HEK293 (cell line): ENCODE results near the gene PTPRN2.

ENCODE experiments used
- CTCF ChIA-PET: fragments of 350-600 bp; formaldehyde crosslinking; extraction: SDS; loops from one replicate; lab custom pipeline; 2021; ENCODE audit warnings: antibody characterized with exemption; lab: Yijun Ruan, JAX
- POLR2A ChIA-PET: fragments of 300-600 bp; formaldehyde crosslinking; extraction: SDS; loops from one replicate; lab custom pipeline; 2020; ENCODE audit warnings: antibody characterized with exemption, inconsistent platforms; lab: Yijun Ruan, JAX
- H3K27ac ChIP-seq: fragments of 200-500 bp; sonication (Bioruptor generic); 2 replicates; pipeline ENCODE4 v1.5.1; 2014; ENCODE audit warnings: low read depth, low read length, control low read depth, inconsistent platforms; ENCODE audit errors: extremely low read depth
- H3K36me3 ChIP-seq, 2 experiments: fragments of 200-500 bp in 1 of 2; sonication (Bioruptor generic) in 1 of 2; 1 replicate in 1 of 2; 2 replicates in 1 of 2; pipeline ENCODE4 v1.5.1; 2014 to 2017; ENCODE audit warnings: inconsistent platforms in 2 of 2, low read length in 2 of 2; ENCODE audit not compliant: control insufficient read depth in 2 of 2, insufficient read depth in 1 of 2
- H3K4me1 ChIP-seq: fragments of 200-500 bp; sonication (Bioruptor generic); 2 replicates; pipeline ENCODE4 v1.5.1; 2014; ENCODE audit warnings: mild to moderate bottlenecking, low read length, inconsistent platforms; ENCODE audit not compliant: control insufficient read depth, insufficient read depth
- H3K4me3 ChIP-seq: 2 replicates; pipeline ENCODE4 v1.5.1; 2011; ENCODE audit warnings: low read depth, mild to moderate bottlenecking, control low read depth, low read length, moderate library complexity
- H3K9me3 ChIP-seq: fragments of 200-500 bp; sonication (Bioruptor generic); 2 replicates; pipeline ENCODE4 v1.5.1; 2014; ENCODE audit warnings: low read depth, low read length, inconsistent platforms; ENCODE audit not compliant: control insufficient read depth, insufficient read depth
- GLI4 ChIP-seq: fragments of 450-650 bp; formaldehyde crosslinking; IDR thresholded peaks from 2 replicates; pipeline ENCODE4 v1.5.1; 2016; ENCODE audit warnings: missing biosample characterization, missing genetic modification characterization
- IKZF3 ChIP-seq: fragments of 450-650 bp; IDR thresholded peaks from 2 replicates; pipeline ENCODE4 v1.5.0; 2018; ENCODE audit warnings: missing biosample characterization, mild to moderate bottlenecking, missing genetic modification characterization, moderate library complexity
- KLF9 ChIP-seq: fragments of 450-650 bp; formaldehyde crosslinking; IDR thresholded peaks from 2 replicates; pipeline ENCODE4 v1.5.1; 2016; ENCODE audit warnings: missing biosample characterization, missing genetic modification characterization, low read depth
- MEIS1 ChIP-seq: sonication (generic); formaldehyde crosslinking; IDR thresholded peaks from 2 replicates; pipeline ENCODE4 v1.8.1; 2022; ENCODE audit warnings: missing genetic modification reagents, mild to moderate bottlenecking, borderline replicate concordance
- SALL2 ChIP-seq: fragments of 450-650 bp; formaldehyde crosslinking; IDR thresholded peaks from 2 replicates; pipeline ENCODE4 v1.5.0; 2017; ENCODE audit warnings: missing biosample characterization, mild to moderate bottlenecking, missing genetic modification characterization, borderline replicate concordance
- SP2 ChIP-seq: fragments of 450-650 bp; formaldehyde crosslinking; IDR thresholded peaks from 2 replicates; pipeline ENCODE4 v1.5.1; 2016; ENCODE audit warnings: missing biosample characterization, missing genetic modification characterization
- TCF7L2 ChIP-seq: IDR thresholded peaks from 2 replicates; pipeline ENCODE4 v1.6.1; 2011; ENCODE audit warnings: low read depth, mild to moderate bottlenecking, inconsistent platforms, low read length, moderate library complexity, borderline replicate concordance
- ZBTB1 ChIP-seq: fragments of 450-650 bp; formaldehyde crosslinking; IDR thresholded peaks from 2 replicates; pipeline ENCODE4 v1.5.1; 2016; ENCODE audit warnings: missing biosample characterization, missing genetic modification characterization
- ZBTB21 ChIP-seq: fragments of 450-650 bp; formaldehyde crosslinking; IDR thresholded peaks from 2 replicates; pipeline ENCODE4 v1.5.1; 2017; ENCODE audit warnings: missing biosample characterization, missing genetic modification characterization
- ZIC2 ChIP-seq: fragments of 450-650 bp; formaldehyde crosslinking; IDR thresholded peaks from 2 replicates; pipeline ENCODE4 v1.5.1; 2016; ENCODE audit warnings: missing biosample characterization, missing genetic modification characterization
- ZNF140 ChIP-seq: fragments of 450-650 bp; formaldehyde crosslinking; IDR thresholded peaks from 2 replicates; pipeline ENCODE4 v1.5.1; 2016; ENCODE audit warnings: missing biosample characterization, missing genetic modification characterization
- ZNF16 ChIP-seq: fragments of 450-650 bp; formaldehyde crosslinking; IDR thresholded peaks from 2 replicates; pipeline ENCODE4 v1.5.1; 2016; ENCODE audit warnings: low read depth, missing biosample characterization, missing genetic modification characterization
- ZNF311 ChIP-seq: fragments of 450-650 bp; formaldehyde crosslinking; IDR thresholded peaks from 2 replicates; pipeline ENCODE4 v1.5.1; 2017; ENCODE audit warnings: missing biosample characterization, missing genetic modification characterization, borderline replicate concordance
- TF ChIP-seq, protein P1 (sequence below): fragments of 450-650 bp; formaldehyde crosslinking; IDR thresholded peaks from 2 replicates; pipeline ENCODE4 v1.5.1; 2016; ENCODE audit warnings: missing biosample characterization, missing genetic modification characterization, low read depth
- TF ChIP-seq, protein P2 (sequence below): fragments of 450-650 bp; formaldehyde crosslinking; IDR thresholded peaks from 2 replicates; pipeline ENCODE4 v1.5.1; 2016; ENCODE audit warnings: missing biosample characterization, missing genetic modification characterization, borderline replicate concordance
- TF ChIP-seq, protein P3 (sequence below): fragments of 450-650 bp; formaldehyde crosslinking; IDR thresholded peaks from 2 replicates; pipeline ENCODE4 v1.5.1; 2016; ENCODE audit warnings: missing biosample characterization, missing genetic modification characterization
- TF ChIP-seq, protein P4 (sequence below): fragments of 450-650 bp; formaldehyde crosslinking; IDR thresholded peaks from 2 replicates; pipeline ENCODE4 v1.5.1; 2017; ENCODE audit warnings: missing biosample characterization, missing genetic modification characterization
- TF ChIP-seq, protein P5 (sequence below): fragments of 450-650 bp; formaldehyde crosslinking; IDR thresholded peaks from 2 replicates; pipeline ENCODE4 v1.5.1; 2016; ENCODE audit warnings: missing biosample characterization, missing genetic modification characterization
- TF ChIP-seq, protein P6 (sequence below): fragments of 450-650 bp; formaldehyde crosslinking; IDR thresholded peaks from 2 replicates; pipeline ENCODE4 v1.5.1; 2016; ENCODE audit warnings: missing biosample characterization, missing genetic modification characterization
- TF ChIP-seq, protein P7 (sequence below): fragments of 450-650 bp; formaldehyde crosslinking; IDR thresholded peaks from 2 replicates; pipeline ENCODE4 v1.5.1; 2016; ENCODE audit warnings: missing biosample characterization, missing genetic modification characterization, borderline replicate concordance

Gene PTPRN2

DNA sequence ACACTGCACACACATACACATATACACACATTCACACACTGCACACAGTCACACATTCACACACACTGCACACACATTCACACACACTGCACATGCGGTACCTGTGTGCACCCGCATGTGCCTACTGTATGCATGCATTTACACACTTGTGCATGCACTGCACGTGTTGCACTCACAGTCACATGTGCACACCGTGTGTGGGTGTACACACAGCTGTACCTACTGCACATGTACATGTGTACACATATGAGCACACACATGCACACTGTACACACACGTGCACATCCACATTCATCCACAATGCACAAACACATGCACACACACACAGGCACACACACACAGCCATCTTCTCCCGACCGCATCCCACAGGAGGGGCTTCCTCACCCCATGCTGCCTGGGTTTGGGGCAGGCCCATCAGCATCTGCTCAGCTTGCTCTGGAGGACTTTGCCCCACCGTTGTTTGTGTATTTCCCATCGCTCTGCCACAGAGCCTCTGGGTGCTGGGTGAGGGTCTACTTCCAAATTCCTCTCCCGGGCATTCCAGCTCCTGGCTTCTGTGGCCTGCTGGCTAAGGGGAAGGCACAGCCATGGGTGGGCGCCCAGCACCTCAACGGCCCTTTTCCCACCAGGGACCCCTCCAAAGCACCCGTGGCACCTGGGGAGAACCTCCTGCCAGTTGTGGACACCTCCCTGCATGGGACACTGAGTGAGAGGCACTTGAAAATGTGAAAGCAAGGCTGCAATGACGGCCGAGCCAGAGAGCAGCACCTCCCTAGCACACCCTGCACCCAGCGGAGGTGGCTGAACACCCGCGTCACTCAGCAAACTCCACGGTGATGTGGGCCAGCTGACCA, 324.3 kb downstream of the PTPRN2 start:
- POLR2A ChIA-PET, result no interaction called here
- H3K36me3 ChIP-seq, result no peaks in the 10 kb centered on the region
- no peak overlapping the region for H3K4me3 ChIP-seq
- CTCF ChIA-PET, result no interaction called here
- TF ChIP-seq TCF7L2 (no peak), ZNF140 (no peak), ZNF16 (no peak), KLF9 (tag by site-specific recombination) (no peak), ZIC2 (tag by site-specific recombination) (no peak), ZBTB21 (tag by site-specific recombination) (no peak), MEIS1 (CRISPR knock-in tag) (no peak), IKZF3 (no peak)
- TF ChIP-seq, protein P1, sequence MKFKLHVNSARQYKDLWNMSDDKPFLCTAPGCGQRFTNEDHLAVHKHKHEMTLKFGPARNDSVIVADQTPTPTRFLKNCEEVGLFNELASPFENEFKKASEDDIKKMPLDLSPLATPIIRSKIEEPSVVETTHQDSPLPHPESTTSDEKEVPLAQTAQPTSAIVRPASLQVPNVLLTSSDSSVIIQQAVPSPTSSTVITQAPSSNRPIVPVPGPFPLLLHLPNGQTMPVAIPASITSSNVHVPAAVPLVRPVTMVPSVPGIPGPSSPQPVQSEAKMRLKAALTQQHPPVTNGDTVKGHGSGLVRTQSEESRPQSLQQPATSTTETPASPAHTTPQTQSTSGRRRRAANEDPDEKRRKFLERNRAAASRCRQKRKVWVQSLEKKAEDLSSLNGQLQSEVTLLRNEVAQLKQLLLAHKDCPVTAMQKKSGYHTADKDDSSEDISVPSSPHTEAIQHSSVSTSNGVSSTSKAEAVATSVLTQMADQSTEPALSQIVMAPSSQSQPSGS (tag by site-specific recombination), result no peak
- TF ChIP-seq, protein P2, sequence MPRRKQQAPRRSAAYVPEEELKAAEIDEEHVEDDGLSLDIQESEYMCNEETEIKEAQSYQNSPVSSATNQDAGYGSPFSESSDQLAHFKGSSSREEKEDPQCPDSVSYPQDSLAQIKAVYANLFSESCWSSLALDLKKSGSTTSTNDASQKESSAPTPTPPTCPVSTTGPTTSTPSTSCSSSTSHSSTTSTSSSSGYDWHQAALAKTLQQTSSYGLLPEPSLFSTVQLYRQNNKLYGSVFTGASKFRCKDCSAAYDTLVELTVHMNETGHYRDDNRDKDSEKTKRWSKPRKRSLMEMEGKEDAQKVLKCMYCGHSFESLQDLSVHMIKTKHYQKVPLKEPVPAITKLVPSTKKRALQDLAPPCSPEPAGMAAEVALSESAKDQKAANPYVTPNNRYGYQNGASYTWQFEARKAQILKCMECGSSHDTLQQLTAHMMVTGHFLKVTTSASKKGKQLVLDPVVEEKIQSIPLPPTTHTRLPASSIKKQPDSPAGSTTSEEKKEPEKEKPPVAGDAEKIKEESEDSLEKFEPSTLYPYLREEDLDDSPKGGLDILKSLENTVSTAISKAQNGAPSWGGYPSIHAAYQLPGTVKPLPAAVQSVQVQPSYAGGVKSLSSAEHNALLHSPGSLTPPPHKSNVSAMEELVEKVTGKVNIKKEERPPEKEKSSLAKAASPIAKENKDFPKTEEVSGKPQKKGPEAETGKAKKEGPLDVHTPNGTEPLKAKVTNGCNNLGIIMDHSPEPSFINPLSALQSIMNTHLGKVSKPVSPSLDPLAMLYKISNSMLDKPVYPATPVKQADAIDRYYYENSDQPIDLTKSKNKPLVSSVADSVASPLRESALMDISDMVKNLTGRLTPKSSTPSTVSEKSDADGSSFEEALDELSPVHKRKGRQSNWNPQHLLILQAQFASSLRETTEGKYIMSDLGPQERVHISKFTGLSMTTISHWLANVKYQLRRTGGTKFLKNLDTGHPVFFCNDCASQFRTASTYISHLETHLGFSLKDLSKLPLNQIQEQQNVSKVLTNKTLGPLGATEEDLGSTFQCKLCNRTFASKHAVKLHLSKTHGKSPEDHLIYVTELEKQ (tag by site-specific recombination), result no peak
- TF ChIP-seq, protein P3, sequence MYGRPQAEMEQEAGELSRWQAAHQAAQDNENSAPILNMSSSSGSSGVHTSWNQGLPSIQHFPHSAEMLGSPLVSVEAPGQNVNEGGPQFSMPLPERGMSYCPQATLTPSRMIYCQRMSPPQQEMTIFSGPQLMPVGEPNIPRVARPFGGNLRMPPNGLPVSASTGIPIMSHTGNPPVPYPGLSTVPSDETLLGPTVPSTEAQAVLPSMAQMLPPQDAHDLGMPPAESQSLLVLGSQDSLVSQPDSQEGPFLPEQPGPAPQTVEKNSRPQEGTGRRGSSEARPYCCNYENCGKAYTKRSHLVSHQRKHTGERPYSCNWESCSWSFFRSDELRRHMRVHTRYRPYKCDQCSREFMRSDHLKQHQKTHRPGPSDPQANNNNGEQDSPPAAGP (tag by site-specific recombination), result no peak
- no peaks in the 10 kb centered on the region for H3K4me1 ChIP-seq
- no peak overlapping the region for H3K27ac ChIP-seq
- no peaks in the 10 kb centered on the region for H3K9me3 ChIP-seq

DNA sequence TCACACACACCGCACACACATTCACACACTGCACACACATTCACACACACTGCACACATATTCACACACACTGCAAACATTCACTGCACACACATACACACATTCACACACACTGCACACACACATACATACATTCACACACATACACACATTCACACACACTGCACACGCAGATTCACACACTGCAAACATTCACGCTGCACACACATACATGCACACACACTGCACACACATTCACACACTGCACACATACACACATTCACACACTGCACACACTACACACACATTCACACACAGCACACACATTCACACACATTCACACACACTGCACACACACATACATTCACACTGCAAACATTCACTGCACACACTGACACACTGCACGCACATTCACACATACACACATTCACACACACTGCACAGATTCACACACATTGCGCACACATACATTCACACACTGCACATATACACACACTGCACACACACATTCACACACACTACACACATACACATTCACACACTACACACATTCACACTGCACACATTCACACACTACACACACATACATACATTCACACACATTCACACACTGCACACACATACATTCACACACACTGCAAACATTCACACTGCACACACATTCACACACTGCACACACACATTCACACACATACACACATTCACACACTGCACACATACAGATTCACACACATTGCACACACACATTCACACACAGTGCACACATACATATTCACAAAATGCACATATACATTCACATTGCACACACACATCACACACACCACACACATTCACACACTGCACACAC, 325.1 kb downstream of the PTPRN2 start:
- Histone ChIP-seq H3K9me3 (no peaks in the 10 kb centered on the region), H3K27ac (no peak overlapping the region), H3K36me3 (no peaks in the 10 kb centered on the region), H3K4me1 (no peaks in the 10 kb centered on the region), H3K4me3 (no peak overlapping the region)
- ChIA-PET POLR2A (no interaction called here), CTCF (no interaction called here)
- TF ChIP-seq SALL2 (tag by site-specific recombination), result peak; percentile 10; the same call in 1 of the 2 replicates
- 0 out of 2 replicates have a peak, but pooled peaks have one; percentile 43 for TF ChIP-seq GLI4
- TF ChIP-seq SP2 (tag by site-specific recombination), result no peak
- TF ChIP-seq, protein P4, sequence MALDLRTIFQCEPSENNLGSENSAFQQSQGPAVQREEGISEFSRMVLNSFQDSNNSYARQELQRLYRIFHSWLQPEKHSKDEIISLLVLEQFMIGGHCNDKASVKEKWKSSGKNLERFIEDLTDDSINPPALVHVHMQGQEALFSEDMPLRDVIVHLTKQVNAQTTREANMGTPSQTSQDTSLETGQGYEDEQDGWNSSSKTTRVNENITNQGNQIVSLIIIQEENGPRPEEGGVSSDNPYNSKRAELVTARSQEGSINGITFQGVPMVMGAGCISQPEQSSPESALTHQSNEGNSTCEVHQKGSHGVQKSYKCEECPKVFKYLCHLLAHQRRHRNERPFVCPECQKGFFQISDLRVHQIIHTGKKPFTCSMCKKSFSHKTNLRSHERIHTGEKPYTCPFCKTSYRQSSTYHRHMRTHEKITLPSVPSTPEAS (tag by site-specific recombination), result peak; percentile 100
- TF ChIP-seq, protein P5, sequence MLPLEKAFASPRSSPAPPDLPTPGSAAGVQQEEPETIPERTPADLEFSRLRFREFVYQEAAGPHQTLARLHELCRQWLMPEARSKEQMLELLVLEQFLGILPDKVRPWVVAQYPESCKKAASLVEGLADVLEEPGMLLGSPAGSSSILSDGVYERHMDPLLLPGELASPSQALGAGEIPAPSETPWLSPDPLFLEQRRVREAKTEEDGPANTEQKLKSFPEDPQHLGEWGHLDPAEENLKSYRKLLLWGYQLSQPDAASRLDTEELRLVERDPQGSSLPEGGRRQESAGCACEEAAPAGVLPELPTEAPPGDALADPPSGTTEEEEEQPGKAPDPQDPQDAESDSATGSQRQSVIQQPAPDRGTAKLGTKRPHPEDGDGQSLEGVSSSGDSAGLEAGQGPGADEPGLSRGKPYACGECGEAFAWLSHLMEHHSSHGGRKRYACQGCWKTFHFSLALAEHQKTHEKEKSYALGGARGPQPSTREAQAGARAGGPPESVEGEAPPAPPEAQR (tag by site-specific recombination), result no peak
- TF ChIP-seq ZNF311 (tag by site-specific recombination), result peak; percentile 28; the same call in 1 of the 2 replicates
- TF ChIP-seq, protein P6, sequence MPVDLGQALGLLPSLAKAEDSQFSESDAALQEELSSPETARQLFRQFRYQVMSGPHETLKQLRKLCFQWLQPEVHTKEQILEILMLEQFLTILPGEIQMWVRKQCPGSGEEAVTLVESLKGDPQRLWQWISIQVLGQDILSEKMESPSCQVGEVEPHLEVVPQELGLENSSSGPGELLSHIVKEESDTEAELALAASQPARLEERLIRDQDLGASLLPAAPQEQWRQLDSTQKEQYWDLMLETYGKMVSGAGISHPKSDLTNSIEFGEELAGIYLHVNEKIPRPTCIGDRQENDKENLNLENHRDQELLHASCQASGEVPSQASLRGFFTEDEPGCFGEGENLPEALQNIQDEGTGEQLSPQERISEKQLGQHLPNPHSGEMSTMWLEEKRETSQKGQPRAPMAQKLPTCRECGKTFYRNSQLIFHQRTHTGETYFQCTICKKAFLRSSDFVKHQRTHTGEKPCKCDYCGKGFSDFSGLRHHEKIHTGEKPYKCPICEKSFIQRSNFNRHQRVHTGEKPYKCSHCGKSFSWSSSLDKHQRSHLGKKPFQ, result peak; percentile 80
- no peak for TF ChIP-seq ZBTB1 (tag by site-specific recombination)
- TF ChIP-seq, protein P7, sequence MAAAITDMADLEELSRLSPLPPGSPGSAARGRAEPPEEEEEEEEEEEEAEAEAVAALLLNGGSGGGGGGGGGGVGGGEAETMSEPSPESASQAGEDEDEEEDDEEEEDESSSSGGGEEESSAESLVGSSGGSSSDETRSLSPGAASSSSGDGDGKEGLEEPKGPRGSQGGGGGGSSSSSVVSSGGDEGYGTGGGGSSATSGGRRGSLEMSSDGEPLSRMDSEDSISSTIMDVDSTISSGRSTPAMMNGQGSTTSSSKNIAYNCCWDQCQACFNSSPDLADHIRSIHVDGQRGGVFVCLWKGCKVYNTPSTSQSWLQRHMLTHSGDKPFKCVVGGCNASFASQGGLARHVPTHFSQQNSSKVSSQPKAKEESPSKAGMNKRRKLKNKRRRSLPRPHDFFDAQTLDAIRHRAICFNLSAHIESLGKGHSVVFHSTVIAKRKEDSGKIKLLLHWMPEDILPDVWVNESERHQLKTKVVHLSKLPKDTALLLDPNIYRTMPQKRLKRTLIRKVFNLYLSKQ (tag by site-specific recombination), result 0 out of 2 replicates have a peak, but pooled peaks have one; percentile 32
